Hematopoietic multipotent progenitor cell (in vitro differentiated cells): ENCODE data around the gene RAG1. TPM values are rescaled to one million over a fixed set of nuclear protein-coding genes. Genes with fewer than 3 reads are reported as not detected.

Source experiments
- DNase-seq, 3 donors: peaks; one replicate each; pipeline ENCODE4 v3.0.0-alpha.2; 2011 to 2015; ENCODE audit warnings: low read depth in 2 of 3, low spot score in 2 of 3
- total RNA-seq: library from RNA; depleted of rRNA; stranded (reverse); fragments of >200 nt; gene quantifications from one replicate; pipeline ENCODE4 v1.2.3, GENCODE V29; 2012

The RAG1 gene
- total RNA-seq, 1 donor, result 1.3 TPM

DNA sequence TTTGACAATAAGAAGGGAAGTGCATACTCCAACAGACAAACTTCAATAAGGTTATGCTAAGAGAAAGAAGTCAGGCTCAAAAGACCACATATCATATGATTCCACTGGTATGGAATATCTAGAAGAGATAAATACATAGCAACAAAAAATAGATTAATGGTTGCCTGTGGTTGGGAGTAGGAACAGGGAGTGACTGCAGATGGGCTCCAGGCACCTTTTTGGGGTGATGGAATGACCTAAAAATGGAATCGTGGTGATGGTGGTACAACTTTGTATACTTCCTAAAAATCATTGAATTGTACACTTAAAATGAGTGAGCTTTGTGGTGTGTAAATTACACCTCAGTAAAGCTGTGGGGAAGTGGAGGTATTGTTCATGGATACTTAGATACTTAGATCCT, 59.2 kb downstream of the RAG1 start:
- DNase-seq, result no peak

DNA sequence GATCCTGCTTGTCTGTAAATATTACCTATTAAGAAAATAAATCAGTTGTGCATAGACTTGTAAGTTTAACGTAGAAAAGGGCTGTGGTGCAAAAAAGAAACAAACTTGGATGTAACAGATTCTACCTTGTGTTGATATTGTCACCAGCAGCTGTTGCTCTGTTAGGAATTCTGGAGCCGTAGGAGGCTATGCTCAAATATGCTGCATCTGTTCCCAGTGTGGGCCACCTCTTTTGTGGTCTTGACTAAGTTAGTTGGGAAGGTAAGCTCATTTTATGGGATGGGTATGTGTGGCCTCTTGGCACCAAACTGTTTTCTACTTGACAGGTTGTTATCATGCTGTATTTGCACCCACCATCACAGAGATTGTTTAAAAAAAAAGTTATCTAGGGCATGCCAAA, 59.7 kb downstream of the RAG1 start:
- no peak for DNase-seq

DNA sequence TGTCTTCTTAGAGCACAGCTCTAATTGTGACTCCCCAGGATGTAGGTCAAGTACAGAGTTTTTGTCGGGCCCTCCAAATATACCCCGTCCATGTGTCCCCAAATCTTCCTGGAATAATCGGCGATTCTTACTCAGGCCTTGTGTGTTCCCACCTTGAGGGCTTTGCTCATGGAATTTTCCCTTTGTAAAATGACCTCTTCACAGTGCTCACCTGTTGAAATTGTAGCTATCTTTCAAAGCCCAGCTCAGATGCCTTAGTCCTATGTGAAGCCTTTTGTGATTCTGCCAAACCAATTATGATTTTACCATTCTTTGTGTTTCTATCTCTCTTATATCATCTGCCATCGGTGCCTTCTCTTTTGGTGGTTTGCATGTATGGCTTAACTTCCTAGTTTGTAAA, 60.3 kb downstream of the RAG1 start:
- DNase-seq, result no peak

DNA sequence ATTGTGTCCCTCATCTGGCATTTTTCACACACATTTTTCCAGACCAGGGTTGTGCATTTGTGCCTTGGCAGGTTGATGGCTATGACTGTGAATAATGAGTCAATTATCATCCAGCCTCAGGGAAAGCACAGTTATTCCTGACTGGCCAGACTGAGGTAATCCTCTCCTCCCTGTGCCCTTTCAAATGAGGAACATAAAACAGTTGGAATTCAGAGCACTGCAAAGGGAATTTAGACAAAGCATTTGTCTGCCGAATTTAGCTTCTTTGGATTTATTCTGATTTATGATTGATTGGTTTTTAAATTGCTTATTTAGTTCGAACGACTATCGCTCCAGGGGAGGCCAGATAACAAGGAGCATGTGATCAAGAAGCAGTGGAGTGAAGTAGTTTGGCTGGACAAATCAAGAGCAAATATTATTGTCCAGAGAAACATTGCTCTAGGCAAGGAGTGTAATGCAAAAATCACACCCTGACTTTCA, 61.0 kb downstream of the RAG1 start:
- no peak for DNase-seq

Other genes with a start within 250 kb of the RAG1 start
- gene TRAF6, start 57.7 kb upstream of the RAG1 start, total RNA-seq, result 11.3 TPM
- gene IFTAP, start 26.5 kb downstream of the RAG1 start, total RNA-seq, result 12.1 TPM
- gene RAG2, start 30.2 kb downstream of the RAG1 start, total RNA-seq, result 0.27 TPM